CD1c-positive myeloid dendritic cell (primary cell): ENCODE measurements around the gene PI4KA.
"Not testable (repeated sequence)": the region's sequence is repeated elsewhere in the genome, so short reads cannot be mapped to it uniquely, and the experiment has no call there.

Experiments used
- DNase-seq: peaks from one replicate; pipeline ENCODE4 v3.0.0-alpha.2; 2016; ENCODE audit errors: extremely low spot score

Gene PI4KA

DNA sequence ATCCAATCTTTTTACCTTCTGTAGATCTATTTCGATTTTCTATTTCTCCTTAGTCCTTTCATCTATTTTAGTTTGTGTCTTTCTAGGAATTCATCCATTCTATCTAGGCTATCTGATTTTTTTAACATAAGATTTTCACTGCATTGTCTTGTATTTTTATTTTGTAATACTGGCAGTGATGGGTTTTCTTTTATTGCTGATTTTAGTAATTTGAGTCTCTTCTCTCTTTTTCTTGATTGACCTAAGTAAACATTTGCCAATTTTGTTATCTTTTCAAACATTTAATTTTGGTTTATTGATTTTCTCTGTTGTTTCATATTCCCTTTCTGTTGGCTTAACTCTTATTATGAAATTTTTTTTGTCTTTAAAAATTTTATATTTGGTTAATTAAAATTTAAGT lies 192.1 kb downstream of the PI4KA start:
- DNase-seq, result no peak

DNA sequence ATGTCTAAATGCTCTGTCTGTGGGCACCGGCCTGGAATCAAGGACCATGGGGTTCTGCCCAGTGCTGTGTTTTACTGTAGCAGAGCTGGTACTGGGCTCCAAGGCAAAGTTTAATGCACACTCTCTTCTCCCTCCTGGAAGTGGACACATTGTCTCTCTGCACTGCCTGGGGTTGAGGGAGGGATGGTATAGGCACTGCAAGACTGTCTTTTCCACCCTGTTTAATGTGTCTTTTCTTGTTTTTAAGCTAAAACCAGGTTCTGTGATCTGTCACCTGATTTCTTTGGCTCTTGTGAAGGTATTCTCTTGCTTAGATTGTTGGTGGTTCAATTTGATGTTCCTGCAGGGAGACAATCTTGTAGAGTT lies 194.0 kb downstream of the PI4KA start:
- DNase-seq, result no peak

DNA sequence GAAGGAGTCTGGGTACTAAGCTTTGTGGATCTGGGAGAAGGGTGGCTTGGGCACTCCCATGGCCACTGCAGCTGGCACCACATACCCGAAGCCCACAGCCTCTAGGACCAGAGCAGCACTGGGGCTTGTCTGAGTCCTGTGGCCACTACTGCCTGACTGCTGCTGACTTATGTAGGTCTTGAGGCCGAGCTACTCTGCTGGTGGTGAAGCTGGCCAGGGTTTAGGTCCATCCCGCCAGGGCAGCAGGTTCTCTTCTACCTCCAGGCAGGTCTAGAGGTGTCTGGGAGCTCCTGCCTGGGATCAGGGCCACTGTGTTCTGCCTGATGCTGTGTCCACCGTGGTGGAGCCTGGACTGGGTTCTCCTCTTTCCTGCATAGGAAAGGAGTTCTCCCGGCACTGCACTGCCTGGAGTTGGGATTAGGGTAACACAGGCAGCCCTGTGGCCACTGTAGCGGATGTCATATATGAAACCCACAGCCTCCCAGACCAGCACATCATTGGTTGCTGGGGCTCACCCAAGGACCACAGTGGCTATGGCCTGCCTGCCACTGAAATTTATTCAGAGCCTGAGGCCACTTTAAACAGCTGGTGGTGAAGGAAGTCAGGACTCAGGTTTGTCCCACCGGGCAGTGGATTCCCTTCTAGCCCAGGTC lies 194.5 kb downstream of the PI4KA start:
- DNase-seq, result no peak

DNA sequence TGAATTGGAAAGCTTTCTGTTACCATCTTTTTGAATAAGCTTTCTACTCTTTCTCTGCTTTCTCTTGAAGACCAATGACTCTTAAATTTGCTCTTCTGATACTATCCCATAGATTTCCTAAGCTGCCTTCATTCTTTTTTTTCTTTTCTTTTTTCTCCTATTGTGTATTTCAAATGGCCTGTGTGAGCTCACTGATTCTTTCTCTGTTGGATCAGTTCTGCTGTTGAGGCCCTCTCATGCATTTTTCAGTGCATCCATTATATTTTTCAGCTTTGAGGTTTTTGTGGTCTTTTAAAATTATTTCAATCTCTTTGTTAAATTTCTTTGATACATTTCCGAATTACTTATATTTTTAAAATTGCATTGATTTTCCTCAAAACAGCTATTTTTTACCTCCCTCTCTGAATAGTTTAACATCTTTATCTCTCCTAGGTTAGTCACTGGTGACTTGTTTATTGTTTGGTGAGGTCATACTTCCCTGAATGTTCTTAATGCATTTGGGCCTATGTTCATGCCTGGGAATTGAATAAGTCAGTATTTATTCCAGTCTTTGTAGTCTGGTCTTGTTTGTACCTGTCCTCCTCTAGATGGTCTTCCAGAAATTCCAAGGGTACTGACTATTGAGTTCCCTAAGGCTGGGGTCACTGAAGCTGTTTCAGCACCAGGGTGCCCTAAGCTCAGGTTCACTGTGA lies 195.3 kb downstream of the PI4KA start:
- no peak for DNase-seq

DNA sequence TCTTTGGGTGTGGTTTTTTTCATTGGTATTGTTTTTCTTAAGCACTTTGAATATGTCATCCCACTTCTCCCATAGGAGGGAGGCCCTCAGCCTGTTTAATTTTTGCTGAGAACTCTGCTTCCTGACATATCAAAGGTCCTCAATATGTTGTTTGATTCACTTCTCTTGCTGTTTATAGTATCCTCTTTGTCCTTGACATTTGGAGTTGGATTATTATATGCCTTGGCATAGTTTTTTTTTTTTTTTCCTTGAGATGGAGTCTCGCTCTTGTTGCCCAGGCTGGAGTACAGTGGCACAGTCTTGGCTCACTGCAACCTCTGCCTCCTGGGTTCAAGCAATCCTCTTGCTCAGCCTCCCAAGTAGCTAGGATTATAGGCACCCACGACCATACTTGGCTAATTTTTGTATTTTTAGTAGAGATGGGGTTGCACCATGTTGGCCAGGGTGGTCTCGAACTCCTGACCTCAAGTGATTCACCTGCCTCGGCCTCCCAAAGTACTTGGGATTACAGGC lies 196.0 kb downstream of the PI4KA start:
- not testable (repeated sequence) for DNase-seq

DNA sequence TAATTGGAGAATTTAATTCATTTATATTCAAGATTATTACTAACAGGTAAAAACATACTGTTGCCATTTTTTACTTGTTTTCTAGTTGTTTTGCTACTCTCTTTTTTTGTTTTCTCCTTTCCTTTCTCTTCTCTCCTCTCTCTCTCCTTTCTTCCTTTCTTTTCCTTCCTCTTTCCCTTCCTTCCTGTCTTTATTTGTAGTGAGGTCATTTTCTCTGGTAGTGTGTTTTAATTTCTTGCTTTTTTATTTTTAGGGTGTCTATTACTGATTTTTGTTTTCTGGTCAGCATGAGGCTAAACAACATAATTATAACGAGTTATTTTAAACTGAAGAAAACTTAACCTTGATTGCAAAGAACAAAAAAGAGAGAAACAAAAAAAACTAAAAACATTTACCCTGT lies 197.1 kb downstream of the PI4KA start:
- DNase-seq, result no peak

DNA sequence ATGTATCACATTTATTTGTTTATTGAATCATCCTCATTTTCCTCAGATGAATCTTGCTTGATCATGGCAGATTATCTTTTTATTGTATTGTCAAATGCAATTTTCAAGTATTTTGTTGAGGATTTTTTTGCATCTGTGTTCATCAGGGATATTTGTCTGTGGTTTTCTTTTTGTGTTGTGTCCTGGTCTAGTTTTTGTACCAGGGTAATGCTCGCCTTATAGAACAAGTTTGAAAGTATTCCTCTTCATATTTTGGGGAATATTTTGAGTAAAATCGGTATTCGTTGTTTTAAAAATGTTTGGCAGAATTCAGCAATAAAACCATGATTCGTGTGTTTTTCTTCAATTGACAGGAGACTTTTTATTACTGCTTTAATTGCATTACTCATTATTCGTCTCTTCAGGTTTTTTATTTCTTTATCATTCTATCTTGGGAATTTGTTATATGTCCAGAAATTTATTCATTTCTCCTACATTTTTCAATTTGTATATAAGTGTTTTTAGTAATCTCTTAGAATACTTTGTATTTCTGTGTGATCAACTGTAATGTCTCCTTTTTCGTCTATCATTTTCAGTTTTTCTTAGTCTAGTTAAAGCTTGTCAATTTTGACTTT lies 198.1 kb downstream of the PI4KA start:
- no peak for DNase-seq

DNA sequence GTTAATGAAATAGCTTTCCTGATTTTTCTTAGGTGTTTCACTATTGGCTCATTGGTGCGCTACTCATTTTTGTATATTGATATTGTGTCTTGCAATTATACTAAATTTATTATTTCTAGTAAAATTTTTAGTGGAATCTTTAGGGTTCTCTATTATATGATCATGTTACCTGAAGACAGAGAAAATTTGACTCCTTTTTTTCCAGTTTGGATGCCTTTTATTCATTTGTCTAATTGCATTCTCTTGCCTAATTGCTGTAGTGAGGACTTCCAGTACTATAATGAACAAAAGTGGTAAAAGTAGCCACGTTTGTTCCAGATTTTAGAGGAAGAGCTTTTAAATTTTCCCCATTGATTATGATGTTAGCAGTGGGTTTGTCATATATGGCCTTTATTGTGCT lies 198.7 kb downstream of the PI4KA start:
- DNase-seq, result no peak

DNA sequence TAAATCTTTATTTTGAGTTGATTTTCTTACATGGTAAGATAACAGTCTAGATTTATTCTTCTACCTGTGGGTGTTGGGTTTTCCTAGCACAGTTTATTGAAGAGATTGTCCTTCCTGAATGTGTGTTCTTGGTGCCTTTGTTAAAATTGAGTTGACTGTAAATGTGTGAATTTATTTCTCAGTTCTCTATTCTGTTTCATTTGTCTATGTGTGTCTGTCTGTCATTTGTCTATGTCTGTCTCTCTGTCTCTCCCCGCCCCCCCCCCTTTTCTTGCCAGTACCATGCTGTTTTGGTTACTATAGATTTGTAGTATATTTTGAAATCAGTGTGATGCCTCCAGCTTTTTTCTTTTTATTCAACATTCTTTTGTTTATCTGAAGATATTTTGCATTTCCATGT lies 199.4 kb downstream of the PI4KA start:
- DNase-seq, result no peak

DNA sequence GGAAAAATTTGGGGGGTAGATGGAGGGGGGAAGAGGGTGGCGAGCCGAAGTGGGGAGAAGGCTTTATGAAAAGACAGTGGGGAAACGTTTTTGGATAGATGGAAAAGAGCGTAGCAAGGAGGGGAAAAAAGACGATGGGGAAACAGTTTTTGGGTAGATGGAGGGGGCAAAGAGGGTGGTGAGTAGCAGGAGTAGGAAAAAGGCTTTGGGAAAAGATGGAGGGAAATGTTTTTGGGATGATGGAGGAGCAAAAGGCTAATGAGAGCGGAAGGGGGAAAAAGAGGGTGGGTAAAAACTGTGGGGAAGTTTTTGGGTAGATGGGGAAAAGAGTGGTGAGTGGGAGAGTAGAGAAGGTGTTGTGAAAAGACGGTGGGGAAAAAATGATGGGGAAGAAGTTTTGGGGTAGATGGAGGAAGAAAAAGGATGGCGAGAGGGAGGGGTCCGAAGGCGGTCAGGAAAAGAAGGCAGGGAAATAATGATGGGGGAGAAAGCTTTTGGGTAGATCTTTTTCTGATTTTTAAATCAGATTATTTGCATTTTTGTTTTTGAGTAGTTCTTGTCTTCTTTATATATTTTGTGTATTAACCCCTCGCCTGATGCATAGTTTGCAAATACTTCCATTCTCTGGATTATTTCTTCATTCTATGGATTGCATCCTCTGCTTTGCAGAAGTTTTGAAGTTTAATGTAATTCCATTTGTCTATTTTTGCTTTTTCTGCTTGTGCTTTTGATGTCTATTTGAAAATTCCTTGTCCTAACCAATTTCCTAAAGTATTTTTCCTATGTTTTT lies 200.0 kb downstream of the PI4KA start:
- DNase-seq, result no peak

DNA sequence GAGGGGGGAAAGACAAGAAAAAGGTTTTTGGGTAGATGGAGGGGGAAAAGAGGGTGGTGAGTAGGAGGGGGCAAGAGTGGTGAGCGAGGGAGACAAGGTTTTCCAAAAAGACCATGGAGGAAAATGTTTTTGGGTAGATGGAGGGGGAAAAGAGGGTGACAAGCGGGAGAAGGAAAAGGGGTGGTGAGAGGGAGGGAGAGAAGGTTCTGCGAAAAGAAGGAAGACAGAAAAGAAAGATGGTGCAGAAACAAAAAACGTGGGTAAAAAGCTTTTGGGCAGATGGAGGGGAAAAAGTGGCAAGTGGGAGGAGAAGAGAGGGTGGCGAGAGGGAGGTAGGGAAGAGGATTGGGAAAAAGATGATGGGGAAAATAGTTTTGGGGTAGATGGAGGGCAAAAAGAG lies 200.6 kb downstream of the PI4KA start:
- no peak for DNase-seq
